GM12878 (cell line): ENCODE results near the gene ELP6. TPM values are rescaled to one million over a fixed set of nuclear protein-coding genes. Genes with fewer than 3 reads are reported as not detected.

ENCODE experiments used
- BCL11A ChIP-seq: IDR thresholded peaks from 2 replicates; pipeline ENCODE4 v1.6.1; 2011; ENCODE audit warnings: low read depth, low read length
- CBFB ChIP-seq: IDR thresholded peaks from 2 replicates; pipeline ENCODE4 v1.6.1; 2016; ENCODE audit warnings: antibody characterized with exemption, low read depth
- CBX3 ChIP-seq: fragments of 200-600 bp; sonication (generic); IDR thresholded peaks from 2 replicates; pipeline ENCODE4 v1.6.1; 2016; ENCODE audit warnings: low read depth, borderline replicate concordance
- EP300 ChIP-seq, 2 experiments: fragments of 150-350 bp in 1 of 2; IDR thresholded peaks; 2 replicates each; pipeline ENCODE4 v1.6.1; 2011 to 2012; ENCODE audit warnings: low read depth in 2 of 2, low read length in 2 of 2, borderline replicate concordance in 1 of 2, improper control_type of control experiment in 1 of 2, inconsistent platforms in 1 of 2; ENCODE audit not compliant: control insufficient read depth in 1 of 2
- HDAC6 ChIP-seq: fragments of 200-600 bp; sonication (generic); IDR thresholded peaks from one replicate; pipeline ENCODE4 v1.8.0; 2017; ENCODE audit warnings: antibody characterized with exemption; ENCODE audit not compliant: unreplicated experiment
- IKZF1 ChIP-seq: fragments of 450-650 bp; conservative IDR thresholded peaks from 2 replicates; pipeline ENCODE4 v1.6.1; 2017; ENCODE audit warnings: antibody characterized with exemption, mild to moderate bottlenecking
- JUND ChIP-seq: IDR thresholded peaks from 2 replicates; pipeline ENCODE4 v1.6.1; 2012; ENCODE audit warnings: low read depth, mild to moderate bottlenecking, low read length, improper control_type of control experiment, moderate library complexity
- KAT2A ChIP-seq: conservative IDR thresholded peaks from 2 replicates; pipeline ENCODE4 v1.6.1; 2011; ENCODE audit warnings: low read depth, low read length; ENCODE audit not compliant: control insufficient read depth
- KLF5 ChIP-seq: fragments of 450-650 bp; IDR thresholded peaks from 2 replicates; pipeline ENCODE4 v1.6.1; 2014; ENCODE audit warnings: mild to moderate bottlenecking; ENCODE audit not compliant: partially characterized antibody
- MEF2B ChIP-seq: fragments of 450-650 bp; IDR thresholded peaks from 2 replicates; pipeline ENCODE4 v1.6.1; 2018; ENCODE audit warnings: mild to moderate bottlenecking, moderate library complexity; ENCODE audit not compliant: partially characterized antibody, poor library complexity, severe bottlenecking
- NFXL1 ChIP-seq: fragments of 450-650 bp; IDR thresholded peaks from 2 replicates; pipeline ENCODE4 v1.6.1; 2017; ENCODE audit warnings: antibody characterized with exemption, mild to moderate bottlenecking, borderline replicate concordance
- NR2C1 ChIP-seq: fragments of 450-650 bp; IDR thresholded peaks from 2 replicates; pipeline ENCODE4 v1.6.1; 2017; ENCODE audit warnings: antibody characterized with exemption, mild to moderate bottlenecking, moderate library complexity
- NR2F1 ChIP-seq: fragments of 450-650 bp; conservative IDR thresholded peaks from 2 replicates; pipeline ENCODE4 v1.6.1; 2017; ENCODE audit warnings: mild to moderate bottlenecking
- POLR2AphosphoS2 ChIP-seq: IDR thresholded peaks from 2 replicates; pipeline ENCODE4 v1.6.1; 2011; ENCODE audit warnings: low read depth, mild to moderate bottlenecking, low read length, improper control_type of control experiment, moderate library complexity
- POU2F2 ChIP-seq: IDR thresholded peaks from 3 replicates; pipeline ENCODE4 v1.6.1; 2011; ENCODE audit warnings: low read depth, mild to moderate bottlenecking, low read length, borderline replicate concordance
- RAD21 ChIP-seq: IDR thresholded peaks from 2 replicates; pipeline ENCODE4 v1.6.1; 2011; ENCODE audit warnings: mild to moderate bottlenecking, low read depth, low read length, moderate library complexity; ENCODE audit not compliant: insufficient read depth
- SMAD5 ChIP-seq: IDR thresholded peaks from 2 replicates; pipeline ENCODE4 v1.6.1; 2016; ENCODE audit warnings: antibody characterized with exemption, low read depth
- SPI1 ChIP-seq: IDR thresholded peaks from 2 replicates; pipeline ENCODE4 v1.6.1; 2011; ENCODE audit warnings: low read depth, mild to moderate bottlenecking, low read length, moderate library complexity, borderline replicate concordance; ENCODE audit not compliant: insufficient read depth
- STAT1 ChIP-seq: fragments of 450-650 bp; conservative IDR thresholded peaks from 2 replicates; pipeline ENCODE4 v1.6.1; 2014; ENCODE audit warnings: antibody characterized with exemption, mild to moderate bottlenecking
- SUZ12 ChIP-seq: fragments of 200-600 bp; sonication (generic); IDR thresholded peaks from one replicate; pipeline ENCODE4 v1.6.1; 2018; ENCODE audit warnings: antibody characterized with exemption, mild to moderate bottlenecking; ENCODE audit not compliant: unreplicated experiment
- ZNF207 ChIP-seq: fragments of 450-650 bp; IDR thresholded peaks from 2 replicates; pipeline ENCODE4 v1.6.1; 2014; ENCODE audit warnings: antibody characterized with exemption, mild to moderate bottlenecking, borderline replicate concordance
- ZSCAN29 ChIP-seq: fragments of 450-650 bp; IDR thresholded peaks from 2 replicates; pipeline ENCODE4 v1.6.1; 2017; ENCODE audit warnings: mild to moderate bottlenecking, moderate library complexity
- polyA plus RNA-seq, 11 experiments: library from polyadenylated mRNA; depleted of rRNA in 4 of 11; unstranded in 6 of 11; stranded (reverse) in 5 of 11; fragments of >200 nt; fragmentation: Nextera tagmentation in 4 of 11; fragmentation: Illumina TruSeq in 1 of 11; extraction: Ambion mirVana in 4 of 11; extraction: Trizol in 1 of 11; gene quantifications; 1 replicate in 1 of 11; 2 replicates in 10 of 11; pipeline versions ENCODE4 v1.2.1 to v1.2.3, GENCODE V29; 2011 to 2016; ENCODE audit warnings: inconsistent platforms in 2 of 11, missing spikeins in 2 of 11, low read depth in 1 of 11
- total RNA-seq, 4 experiments: library from RNA; depleted of rRNA in 3 of 4; stranded (reverse); fragments of >200 nt in 3 of 4; fragmentation: Illumina TruSeq in 1 of 4; extraction: Trizol in 1 of 4; gene quantifications; 2 replicates each; pipeline versions ENCODE4 v1.2.1 to v1.2.3, GENCODE V29; 2013 to 2021
- TF ChIP-seq, protein P1 (sequence below): IDR thresholded peaks from 2 replicates; pipeline ENCODE4 v1.6.1; 2011; ENCODE audit warnings: low read depth, low read length, improper control_type of control experiment, borderline replicate concordance
- TF ChIP-seq, protein P2 (sequence below): IDR thresholded peaks from 2 replicates; pipeline ENCODE4 v1.6.1; 2011; ENCODE audit warnings: borderline replicate concordance, low read depth, mild to moderate bottlenecking, moderate library complexity, low read length; ENCODE audit not compliant: insufficient read depth, poor library complexity, severe bottlenecking
- TF ChIP-seq, protein P3 (sequence below): fragments of 450-650 bp; IDR thresholded peaks from 2 replicates; pipeline ENCODE4 v1.6.1; 2016; ENCODE audit warnings: mild to moderate bottlenecking

ELP6 gene
- total and polyA plus RNA-seq, 10 of the 15 experiments (the other 5 are each of a cell fraction or from before 2014, with no cell fraction given) = 39.5 to 83.3 (median 50.2) TPM

DNA sequence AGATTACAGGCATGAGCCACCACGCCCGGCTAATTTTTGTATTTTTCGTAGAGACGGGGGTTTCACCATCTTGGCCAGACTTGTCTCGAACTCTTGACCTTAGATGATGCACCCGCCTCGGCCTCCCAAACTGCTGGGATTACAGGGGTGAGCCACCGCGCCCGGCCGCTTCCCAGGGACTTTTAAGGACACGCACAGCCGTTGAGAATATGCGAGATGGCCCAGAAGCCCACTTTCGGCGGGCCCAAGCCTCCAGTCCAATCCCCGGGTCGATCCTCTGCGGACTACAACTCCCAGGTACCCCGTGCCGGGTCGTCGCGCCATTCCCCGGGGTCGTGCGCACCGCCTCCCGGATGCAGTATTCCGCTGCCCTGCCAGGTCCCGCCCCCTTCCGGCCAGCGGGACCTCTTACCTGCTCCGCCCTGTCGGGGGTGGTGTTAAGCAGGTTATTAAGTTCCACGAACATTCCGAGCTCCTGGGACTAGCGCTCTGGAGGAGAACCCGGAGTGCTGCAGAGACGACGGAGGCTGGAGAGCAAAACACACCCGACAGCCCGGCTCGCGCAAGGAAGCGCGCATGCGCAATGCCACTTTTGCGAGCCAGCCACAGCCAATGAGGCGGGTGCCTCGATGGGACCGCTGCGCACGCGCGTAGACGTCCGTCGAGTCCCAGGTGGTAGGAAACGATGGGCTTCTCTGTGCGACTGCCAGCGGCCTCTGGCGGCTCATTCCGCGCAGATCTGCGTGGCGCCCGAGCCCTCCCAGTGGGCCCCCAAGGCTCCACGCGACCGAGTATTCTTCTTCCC, at the start of gene ELP6 (continued):
- TF ChIP-seq, protein P1, sequence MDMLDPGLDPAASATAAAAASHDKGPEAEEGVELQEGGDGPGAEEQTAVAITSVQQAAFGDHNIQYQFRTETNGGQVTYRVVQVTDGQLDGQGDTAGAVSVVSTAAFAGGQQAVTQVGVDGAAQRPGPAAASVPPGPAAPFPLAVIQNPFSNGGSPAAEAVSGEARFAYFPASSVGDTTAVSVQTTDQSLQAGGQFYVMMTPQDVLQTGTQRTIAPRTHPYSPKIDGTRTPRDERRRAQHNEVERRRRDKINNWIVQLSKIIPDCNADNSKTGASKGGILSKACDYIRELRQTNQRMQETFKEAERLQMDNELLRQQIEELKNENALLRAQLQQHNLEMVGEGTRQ = no peak
- TF ChIP-seq, protein P2, sequence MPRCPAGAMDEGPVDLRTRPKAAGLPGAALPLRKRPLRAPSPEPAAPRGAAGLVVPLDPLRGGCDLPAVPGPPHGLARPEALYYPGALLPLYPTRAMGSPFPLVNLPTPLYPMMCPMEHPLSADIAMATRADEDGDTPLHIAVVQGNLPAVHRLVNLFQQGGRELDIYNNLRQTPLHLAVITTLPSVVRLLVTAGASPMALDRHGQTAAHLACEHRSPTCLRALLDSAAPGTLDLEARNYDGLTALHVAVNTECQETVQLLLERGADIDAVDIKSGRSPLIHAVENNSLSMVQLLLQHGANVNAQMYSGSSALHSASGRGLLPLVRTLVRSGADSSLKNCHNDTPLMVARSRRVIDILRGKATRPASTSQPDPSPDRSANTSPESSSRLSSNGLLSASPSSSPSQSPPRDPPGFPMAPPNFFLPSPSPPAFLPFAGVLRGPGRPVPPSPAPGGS = no peak
- no peak for TF ChIP-seq CBFB
- peak; percentile 61 for TF ChIP-seq RAD21
- peak; percentile 70; the same call in 1 of the 2 replicates for TF ChIP-seq ZNF207
- peak; percentile 97 for TF ChIP-seq NR2C1
- no peak for TF ChIP-seq EP300 (IDR thresholded peaks at IDR 0.05; ENCODE audit: borderline replicate concordance in 1 of 2, control insufficient read depth in 1 of 2, low read depth in 2 of 2, low read length in 2 of 2)
- peak; percentile 93; the same call in 1 of the 2 replicates for TF ChIP-seq STAT1
- TF ChIP-seq KAT2A = no peak
- peak; percentile 90 for TF ChIP-seq NR2F1
- TF ChIP-seq POU2F2 = peak; percentile 42; the same call in 1 of the 3 replicates
- TF ChIP-seq, protein P3, sequence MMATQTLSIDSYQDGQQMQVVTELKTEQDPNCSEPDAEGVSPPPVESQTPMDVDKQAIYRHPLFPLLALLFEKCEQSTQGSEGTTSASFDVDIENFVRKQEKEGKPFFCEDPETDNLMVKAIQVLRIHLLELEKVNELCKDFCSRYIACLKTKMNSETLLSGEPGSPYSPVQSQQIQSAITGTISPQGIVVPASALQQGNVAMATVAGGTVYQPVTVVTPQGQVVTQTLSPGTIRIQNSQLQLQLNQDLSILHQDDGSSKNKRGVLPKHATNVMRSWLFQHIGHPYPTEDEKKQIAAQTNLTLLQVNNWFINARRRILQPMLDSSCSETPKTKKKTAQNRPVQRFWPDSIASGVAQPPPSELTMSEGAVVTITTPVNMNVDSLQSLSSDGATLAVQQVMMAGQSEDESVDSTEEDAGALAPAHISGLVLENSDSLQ = peak; percentile 31; the same call in 1 of the 2 replicates
- no peak for TF ChIP-seq SPI1
- TF ChIP-seq CBX3 = no peak
- TF ChIP-seq NFXL1 = no peak
- TF ChIP-seq SUZ12 = no peak
- no peak for TF ChIP-seq BCL11A
- TF ChIP-seq POLR2AphosphoS2 = peak; percentile 83
- peak; percentile 7 for TF ChIP-seq MEF2B
- TF ChIP-seq ZSCAN29 = no peak
- no peak for TF ChIP-seq HDAC6
- peak; percentile 52 for TF ChIP-seq KLF5
- peak; percentile 97 for TF ChIP-seq SMAD5
- TF ChIP-seq IKZF1 = peak; percentile 96
- TF ChIP-seq JUND = no peak
